ENCODE measurements around the gene TRIM50. TPM values are rescaled to one million over a fixed set of nuclear protein-coding genes. Genes with fewer than 3 reads are reported as not detected.
"Not testable (repeated sequence)": the region's sequence is repeated elsewhere in the genome, so short reads cannot be mapped to it uniquely, and the experiment has no call there.

The TRIM50 gene
- total and polyA plus RNA-seq, 2 experiments from 2014 or later, result not detected

- Histone ChIP-seq H3K79me2 (ENCODE audit: insufficient read depth) (0 out of 2 replicates have a peak, but pooled peaks cover 4% of the 10 kb centered on the region), H3K36me3 (ENCODE audit: low read depth) (no peaks in the 10 kb centered on the region), H3K9me2 (ENCODE audit: insufficient read depth) (no peaks in the 10 kb centered on the region), H3K4me3 (peak overlapping the region; percentile 77), H3K4me2 (ENCODE audit: unreplicated experiment) (peak overlapping the region; percentile 71), H3K4me1 (ENCODE audit: insufficient read depth) (peaks cover 3% of the 10 kb centered on the region; the same call in 1 of the 2 replicates), H3K9me3 (ENCODE audit: low read depth) (no peaks in the 10 kb centered on the region), H4K20me1 (ENCODE audit: insufficient read depth) (no peaks in the 10 kb centered on the region), H3K27ac (no peak overlapping the region), H3F3A (ENCODE audit: insufficient read depth) (no peaks in the 10 kb centered on the region), H3K27me3 (replicated peaks; ENCODE audit: insufficient read depth) (no peaks in the 10 kb centered on the region), H3K9ac (no peak overlapping the region), H2AFZ (no peak overlapping the region)
- TF ChIP-seq EZH2 (IDR thresholded peaks at IDR 0.05; ENCODE audit: insufficient read depth, poor library complexity, severe bottlenecking) (no peak), EZH2phosphoT487 (IDR thresholded peaks at IDR 0.05; ENCODE audit: insufficient read depth, low read depth) (no peak)
- no peak for DNase-seq
- in situ Hi-C loops (cut with MboI), result no loop called here
- 85 to 86% methylated on average over 12 to 13 of the region's 13 CpGs for WGBS, 2 experiments (ENCODE audit: low coverage in 1 of 2, low lambda C conversion rate in 2 of 2, missing lambda C conversion rate in 2 of 2)
Measured at GRCh38 chr7:73307436-73307835, 20.4 kb downstream of the TRIM50 start.

- in situ Hi-C loops (cut with MboI); H3K36me3 ChIP-seq (ENCODE audit: low read depth); H3K27ac ChIP-seq; H3F3A ChIP-seq (ENCODE audit: insufficient read depth); H3K27me3 ChIP-seq (replicated peaks; ENCODE audit: insufficient read depth); H3K4me1 ChIP-seq (ENCODE audit: insufficient read depth); H3K9me3 ChIP-seq (ENCODE audit: low read depth); H3K4me3 ChIP-seq; H3K79me2 ChIP-seq (ENCODE audit: insufficient read depth); DNase-seq; H3K4me2 ChIP-seq (ENCODE audit: unreplicated experiment); H3K9ac ChIP-seq; H4K20me1 ChIP-seq (ENCODE audit: insufficient read depth); H3K9me2 ChIP-seq (ENCODE audit: insufficient read depth); H2AFZ ChIP-seq: not testable (repeated sequence)
- WGBS, 2 experiments (ENCODE audit: low coverage in 1 of 2, low lambda C conversion rate in 2 of 2, missing lambda C conversion rate in 2 of 2), result 93 to 94% methylated on average over 11 to 12 of the region's 15 CpGs
Measured at GRCh38 chr7:73304612-73305387, 23.1 kb downstream of the TRIM50 start.

GRCh38 chr7:73304071-73304470, 23.8 kb downstream of the TRIM50 start:
- no peaks in the 10 kb centered on the region for H3K36me3 ChIP-seq (ENCODE audit: low read depth)
- WGBS, 2 experiments (ENCODE audit: low coverage in 1 of 2, low lambda C conversion rate in 2 of 2, missing lambda C conversion rate in 2 of 2), result 93 to 95% methylated on average over 14 of the region's 14 CpGs
- H3K79me2 ChIP-seq (ENCODE audit: insufficient read depth), result 0 out of 2 replicates have a peak, but pooled peaks cover 4% of the 10 kb centered on the region
- no peak overlapping the region for H3K9ac ChIP-seq
- H3K4me2 ChIP-seq (ENCODE audit: unreplicated experiment), result no peak overlapping the region
- no peak overlapping the region for H3K4me3 ChIP-seq
- TF ChIP-seq EZH2 (IDR thresholded peaks at IDR 0.05; ENCODE audit: insufficient read depth, poor library complexity, severe bottlenecking) (no peak), EZH2phosphoT487 (IDR thresholded peaks at IDR 0.05; ENCODE audit: insufficient read depth, low read depth) (no peak)
- H4K20me1 ChIP-seq (ENCODE audit: insufficient read depth), result no peaks in the 10 kb centered on the region
- H3K4me1 ChIP-seq (ENCODE audit: insufficient read depth), result peaks cover under 1% of the 10 kb centered on the region; the same call in 1 of the 2 replicates
- no peak for DNase-seq
- no peaks in the 10 kb centered on the region for H3F3A ChIP-seq (ENCODE audit: insufficient read depth)
- no peaks in the 10 kb centered on the region for H3K9me3 ChIP-seq (ENCODE audit: low read depth)
- no peaks in the 10 kb centered on the region for H3K27me3 ChIP-seq (replicated peaks; ENCODE audit: insufficient read depth)
- in situ Hi-C loops (cut with MboI), result no loop called here
- H2AFZ ChIP-seq, result no peak overlapping the region
- H3K27ac ChIP-seq, result no peak overlapping the region
- no peaks in the 10 kb centered on the region for H3K9me2 ChIP-seq (ENCODE audit: insufficient read depth)

DNA sequence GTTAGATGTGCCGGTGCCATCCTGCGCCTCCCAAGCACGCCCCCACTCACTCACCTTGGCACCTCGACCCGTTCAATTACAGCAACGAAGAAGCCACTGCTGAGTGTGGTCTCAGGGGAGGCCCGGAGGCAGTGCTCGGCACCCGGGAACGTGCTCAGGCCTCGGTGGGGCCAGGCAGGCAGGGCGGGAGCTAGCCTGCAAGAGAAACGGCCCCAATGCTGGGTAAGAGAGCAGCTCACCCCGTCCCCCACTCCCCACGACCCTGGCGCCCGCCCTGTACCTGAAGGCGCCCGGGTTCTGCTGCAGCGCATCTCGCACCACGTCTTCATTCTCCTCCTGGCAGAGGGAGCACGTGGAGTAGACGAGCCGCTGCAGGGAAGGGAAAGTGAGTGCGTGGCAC, 24.3 kb downstream of the TRIM50 start:
- Histone ChIP-seq H3K4me3 (no peak overlapping the region), H2AFZ (no peak overlapping the region), H4K20me1 (ENCODE audit: insufficient read depth) (no peaks in the 10 kb centered on the region), H3K4me2 (ENCODE audit: unreplicated experiment) (no peak overlapping the region), H3K9me3 (ENCODE audit: low read depth) (no peaks in the 10 kb centered on the region), H3K27ac (no peak overlapping the region), H3K9me2 (ENCODE audit: insufficient read depth) (no peaks in the 10 kb centered on the region), H3K36me3 (ENCODE audit: low read depth) (no peaks in the 10 kb centered on the region), H3K4me1 (ENCODE audit: insufficient read depth) (no peaks in the 10 kb centered on the region), H3K27me3 (replicated peaks; ENCODE audit: insufficient read depth) (no peaks in the 10 kb centered on the region), H3F3A (ENCODE audit: insufficient read depth) (no peaks in the 10 kb centered on the region), H3K79me2 (ENCODE audit: insufficient read depth) (0 out of 2 replicates have a peak, but pooled peaks cover 4% of the 10 kb centered on the region), H3K9ac (no peak overlapping the region)
- WGBS, 2 experiments (ENCODE audit: low coverage in 1 of 2, low lambda C conversion rate in 2 of 2, missing lambda C conversion rate in 2 of 2), result 84 to 88% methylated on average over 19 to 26 of the region's 26 CpGs
- TF ChIP-seq EZH2phosphoT487 (IDR thresholded peaks at IDR 0.05; ENCODE audit: insufficient read depth, low read depth), result no peak
- no peak for TF ChIP-seq EZH2 (IDR thresholded peaks at IDR 0.05; ENCODE audit: insufficient read depth, poor library complexity, severe bottlenecking)
- in situ Hi-C loops (cut with MboI), result no loop called here
- no peak for DNase-seq

- H3K27me3 ChIP-seq (replicated peaks; ENCODE audit: insufficient read depth); H3K9me2 ChIP-seq (ENCODE audit: insufficient read depth); H2AFZ ChIP-seq; H3K27ac ChIP-seq; H3K4me1 ChIP-seq (ENCODE audit: insufficient read depth); H3K9ac ChIP-seq; H3F3A ChIP-seq (ENCODE audit: insufficient read depth); H3K79me2 ChIP-seq (ENCODE audit: insufficient read depth); H3K4me3 ChIP-seq; H3K36me3 ChIP-seq (ENCODE audit: low read depth); DNase-seq; H4K20me1 ChIP-seq (ENCODE audit: insufficient read depth); H3K4me2 ChIP-seq (ENCODE audit: unreplicated experiment); H3K9me3 ChIP-seq (ENCODE audit: low read depth); in situ Hi-C loops (cut with MboI): not testable (repeated sequence)
- WGBS, 2 experiments (ENCODE audit: low coverage in 1 of 2, low lambda C conversion rate in 2 of 2, missing lambda C conversion rate in 2 of 2), result 97 to 99% methylated on average over 7 to 10 of the region's 10 CpGs
Measured at GRCh38 chr7:73302846-73303245, 25.0 kb downstream of the TRIM50 start.

GRCh38 chr7:73301108-73301507, 26.8 kb downstream of the TRIM50 start:
- H3K4me3 ChIP-seq; H3K9ac ChIP-seq; in situ Hi-C loops (cut with MboI); H2AFZ ChIP-seq; H3K27me3 ChIP-seq (replicated peaks; ENCODE audit: insufficient read depth); H4K20me1 ChIP-seq (ENCODE audit: insufficient read depth); H3K4me1 ChIP-seq (ENCODE audit: insufficient read depth); H3K36me3 ChIP-seq (ENCODE audit: low read depth); H3K9me2 ChIP-seq (ENCODE audit: insufficient read depth); H3K4me2 ChIP-seq (ENCODE audit: unreplicated experiment); H3F3A ChIP-seq (ENCODE audit: insufficient read depth); H3K79me2 ChIP-seq (ENCODE audit: insufficient read depth); DNase-seq; H3K27ac ChIP-seq; H3K9me3 ChIP-seq (ENCODE audit: low read depth): not testable (repeated sequence)
- 88 to 98% methylated on average over 4 to 11 of the region's 14 CpGs for WGBS, 2 experiments (ENCODE audit: low coverage in 1 of 2, low lambda C conversion rate in 2 of 2, missing lambda C conversion rate in 2 of 2)

GRCh38 chr7:73299812-73300211, 28.1 kb downstream of the TRIM50 start:
- H3K27ac ChIP-seq; H3F3A ChIP-seq (ENCODE audit: insufficient read depth); H3K36me3 ChIP-seq (ENCODE audit: low read depth); H3K79me2 ChIP-seq (ENCODE audit: insufficient read depth); H3K27me3 ChIP-seq (replicated peaks; ENCODE audit: insufficient read depth); H3K4me3 ChIP-seq; DNase-seq; H4K20me1 ChIP-seq (ENCODE audit: insufficient read depth); H3K4me1 ChIP-seq (ENCODE audit: insufficient read depth); in situ Hi-C loops (cut with MboI); H3K9me2 ChIP-seq (ENCODE audit: insufficient read depth); H2AFZ ChIP-seq; H3K4me2 ChIP-seq (ENCODE audit: unreplicated experiment); H3K9ac ChIP-seq; H3K9me3 ChIP-seq (ENCODE audit: low read depth): not testable (repeated sequence)
- WGBS, 2 experiments (ENCODE audit: low coverage in 1 of 2, low lambda C conversion rate in 2 of 2, missing lambda C conversion rate in 2 of 2), result 87 to 92% methylated on average over 3 to 8 of the region's 12 CpGs

Measured in GM23248 (cell line).